Endothelial cell of umbilical vein (primary cell): ENCODE data around the gene SPTSSB.

Source experiments
- CTCF ChIP-seq, 2 donors: IDR thresholded peaks; 1 replicate in 1 of 2; 2 replicates in 1 of 2; pipeline ENCODE4 v1.5.1; 2011; ENCODE audit warnings: low read length in 2 of 2, mild to moderate bottlenecking in 2 of 2, moderate library complexity in 2 of 2, control low read depth in 1 of 2, inconsistent platforms in 1 of 2, low read depth in 1 of 2; ENCODE audit not compliant: insufficient read depth in 1 of 2; ENCODE audit errors: extremely low read depth in 1 of 2
- EZH2 ChIP-seq: IDR thresholded peaks from 2 replicates; pipeline ENCODE4 v1.6.1; 2012; ENCODE audit warnings: borderline replicate concordance, low read depth, mild to moderate bottlenecking, moderate library complexity, low read length, inconsistent platforms; ENCODE audit not compliant: severe bottlenecking
- MAX ChIP-seq: IDR thresholded peaks from 2 replicates; pipeline ENCODE4 v1.6.1; 2011; ENCODE audit not compliant: insufficient read depth, insufficient read length
- MYC ChIP-seq: IDR thresholded peaks from one replicate; pipeline ENCODE4 v1.6.1; 2011; ENCODE audit warnings: mild to moderate bottlenecking, low read depth, low read length
- POLR2A ChIP-seq: IDR thresholded peaks from 2 replicates; pipeline ENCODE4 v1.6.1; 2012; ENCODE audit warnings: low read depth, mild to moderate bottlenecking, control low read depth, low read length
- POLR2AphosphoS5 ChIP-seq: IDR thresholded peaks from 2 replicates; pipeline ENCODE4 v1.6.1; 2012; ENCODE audit warnings: low read depth, mild to moderate bottlenecking, control low read depth, low read length, moderate library complexity; ENCODE audit not compliant: insufficient read depth

GRCh38 chr3:161350916-161351315, 20.4 kb downstream of the SPTSSB start:
- TF ChIP-seq CTCF (IDR thresholded peaks at IDR 0.05; ENCODE audit: extremely low read depth in 1 of 2, insufficient read depth in 1 of 2, low read depth in 1 of 2, low read length in 2 of 2) (no peak), POLR2A (no peak), POLR2AphosphoS5 (no peak), MAX (no peak), MYC (no peak), EZH2 (no peak)
